ENCODE data around the gene CRIP1.

Gene CRIP1

GRCh38 chr14:105482486-105483110 is 4.1 kb upstream of the CRIP1 start:
- no peak for DNase-seq

GRCh38 chr14:105483300-105484068 is 3.2 kb upstream of the CRIP1 start:
- no peak for DNase-seq

- DNase-seq = peak; percentile 84
Measured at GRCh38 chr14:105484069-105484996, 2.4 kb upstream of the CRIP1 start.

- no peak for DNase-seq
Measured at GRCh38 chr14:105484997-105485393, 1.7 kb upstream of the CRIP1 start.

GRCh38 chr14:105485739-105486162 is 935 bp upstream of the CRIP1 start:
- DNase-seq = peak; percentile 77

GRCh38 chr14:105486974-105487448 is 325 bp downstream of the CRIP1 start:
- DNase-seq = peak; percentile 86

GRCh38 chr14:105487449-105487985 is 831 bp downstream of the CRIP1 start:
- peak; percentile 85 for DNase-seq

GRCh38 chr14:105487986-105488777 is 1.5 kb downstream of the CRIP1 start:
- peak; percentile 55 for DNase-seq

GRCh38 chr14:105488781-105489541 is 2.3 kb downstream of the CRIP1 start:
- DNase-seq = peak; percentile 51

- DNase-seq = peak; percentile 92
Measured at GRCh38 chr14:105489542-105490266, 3.0 kb downstream of the CRIP1 start.

- no peak for DNase-seq
Measured at GRCh38 chr14:105490267-105490571, 3.5 kb downstream of the CRIP1 start.

- DNase-seq = peak; percentile 100
Measured at GRCh38 chr14:105490572-105491365, 4.1 kb downstream of the CRIP1 start, which contains the start of gene TEDC1. Gene TEDC1 (plus strand): TSS chr14:105491246. CDS start chr14:105491376, 130 bp downstream.

- DNase-seq = peak; percentile 87
Measured at GRCh38 chr14:105491366-105491973, 4.8 kb downstream of the CRIP1 start.

GRCh38 chr14:105492031-105492970 is 5.6 kb downstream of the CRIP1 start:
- no peak for DNase-seq

GRCh38 chr14:105492971-105493871 is 6.5 kb downstream of the CRIP1 start:
- no peak for DNase-seq

- DNase-seq = no peak
Measured at GRCh38 chr14:105493921-105494605, 7.4 kb downstream of the CRIP1 start.

GRCh38 chr14:105494606-105494929 is 7.9 kb downstream of the CRIP1 start:
- DNase-seq = no peak
